VCaP (cell line): ENCODE measurements around the gene MYOM3.
A peak's percentile ranks its signal among the peaks of the same experiment; 100 is the strongest.

Source experiments
- H3K27ac ChIP-seq: fragments of 450-650 bp; 2 replicates; pipeline ENCODE4 v1.5.1; 2017
- TF ChIP-seq, protein P1 (sequence below): fragments of 450-650 bp; conservative IDR thresholded peaks from 2 replicates; pipeline ENCODE4 v1.5.1; 2017; ENCODE audit warnings: mild to moderate bottlenecking, moderate library complexity

MYOM3 gene

DNA sequence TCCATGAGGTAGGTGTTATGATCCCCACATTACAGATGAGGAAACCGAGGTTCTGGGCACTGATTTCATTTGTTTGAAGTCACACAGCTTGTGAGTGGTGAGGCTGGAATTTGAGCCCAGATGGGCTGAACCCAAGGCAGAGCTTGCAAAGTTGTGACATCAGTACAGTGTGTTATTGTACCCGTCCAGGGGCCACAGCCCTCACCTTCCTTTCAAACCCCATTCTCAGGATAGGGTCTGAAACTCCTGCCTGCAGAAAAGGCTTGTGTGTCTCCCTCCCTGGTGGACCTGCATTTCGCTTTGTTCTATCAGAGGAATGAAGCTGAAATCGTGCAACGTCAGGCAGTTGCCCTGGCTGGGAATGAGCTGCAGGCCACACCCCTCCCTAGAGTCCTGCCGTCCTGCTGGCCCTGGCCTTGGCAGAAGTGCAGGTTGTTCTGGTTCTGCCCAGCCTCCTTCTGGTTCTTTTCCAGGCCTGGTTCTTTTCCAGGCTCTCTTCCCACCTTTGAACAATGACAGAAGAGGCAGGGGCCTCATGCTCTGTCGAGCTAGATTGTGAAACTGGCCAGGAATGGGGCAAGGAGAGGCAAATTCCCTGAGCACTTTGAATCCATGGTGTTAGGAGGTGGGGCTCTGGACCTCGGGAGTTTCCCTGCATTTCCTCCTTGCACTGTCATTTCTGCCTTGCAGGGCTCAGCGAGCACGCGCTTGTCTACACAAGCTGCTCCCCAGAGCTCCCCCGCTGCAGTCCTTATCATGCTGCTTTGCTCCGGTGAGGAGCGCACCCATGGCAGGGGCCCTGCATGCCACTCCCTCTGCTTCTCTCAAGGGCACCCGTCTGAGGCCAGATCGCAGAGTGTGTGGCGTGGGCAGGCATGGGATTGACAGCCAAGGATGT is 8.2 kb upstream of the MYOM3 start:
- TF ChIP-seq, protein P1, sequence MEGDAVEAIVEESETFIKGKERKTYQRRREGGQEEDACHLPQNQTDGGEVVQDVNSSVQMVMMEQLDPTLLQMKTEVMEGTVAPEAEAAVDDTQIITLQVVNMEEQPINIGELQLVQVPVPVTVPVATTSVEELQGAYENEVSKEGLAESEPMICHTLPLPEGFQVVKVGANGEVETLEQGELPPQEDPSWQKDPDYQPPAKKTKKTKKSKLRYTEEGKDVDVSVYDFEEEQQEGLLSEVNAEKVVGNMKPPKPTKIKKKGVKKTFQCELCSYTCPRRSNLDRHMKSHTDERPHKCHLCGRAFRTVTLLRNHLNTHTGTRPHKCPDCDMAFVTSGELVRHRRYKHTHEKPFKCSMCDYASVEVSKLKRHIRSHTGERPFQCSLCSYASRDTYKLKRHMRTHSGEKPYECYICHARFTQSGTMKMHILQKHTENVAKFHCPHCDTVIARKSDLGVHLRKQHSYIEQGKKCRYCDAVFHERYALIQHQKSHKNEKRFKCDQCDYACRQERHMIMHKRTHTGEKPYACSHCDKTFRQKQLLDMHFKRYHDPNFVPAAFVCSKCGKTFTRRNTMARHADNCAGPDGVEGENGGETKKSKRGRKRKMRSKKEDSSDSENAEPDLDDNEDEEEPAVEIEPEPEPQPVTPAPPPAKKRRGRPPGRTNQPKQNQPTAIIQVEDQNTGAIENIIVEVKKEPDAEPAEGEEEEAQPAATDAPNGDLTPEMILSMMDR = no peak
- peak overlapping the region; percentile 65 for H3K27ac ChIP-seq

DNA sequence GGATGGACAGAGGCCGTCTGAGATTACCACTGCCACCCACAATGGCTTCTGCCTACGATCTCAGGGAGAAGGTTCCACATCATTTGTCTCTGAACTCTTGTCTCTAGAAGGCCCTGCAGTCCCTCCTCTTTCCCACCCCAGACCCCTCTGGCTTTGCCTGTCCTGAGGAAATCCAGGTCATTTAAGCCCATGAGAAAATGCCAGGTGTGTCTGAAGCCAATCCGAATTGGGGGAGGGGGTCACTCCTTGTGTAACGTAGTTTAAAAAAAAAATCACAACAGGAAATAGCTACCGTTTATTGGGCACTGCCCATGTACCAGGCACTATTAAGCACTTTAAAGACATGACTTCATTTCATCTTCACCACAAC is 7.5 kb upstream of the MYOM3 start:
- TF ChIP-seq, protein P1 = no peak
- peak overlapping the region; percentile 65 for H3K27ac ChIP-seq

DNA sequence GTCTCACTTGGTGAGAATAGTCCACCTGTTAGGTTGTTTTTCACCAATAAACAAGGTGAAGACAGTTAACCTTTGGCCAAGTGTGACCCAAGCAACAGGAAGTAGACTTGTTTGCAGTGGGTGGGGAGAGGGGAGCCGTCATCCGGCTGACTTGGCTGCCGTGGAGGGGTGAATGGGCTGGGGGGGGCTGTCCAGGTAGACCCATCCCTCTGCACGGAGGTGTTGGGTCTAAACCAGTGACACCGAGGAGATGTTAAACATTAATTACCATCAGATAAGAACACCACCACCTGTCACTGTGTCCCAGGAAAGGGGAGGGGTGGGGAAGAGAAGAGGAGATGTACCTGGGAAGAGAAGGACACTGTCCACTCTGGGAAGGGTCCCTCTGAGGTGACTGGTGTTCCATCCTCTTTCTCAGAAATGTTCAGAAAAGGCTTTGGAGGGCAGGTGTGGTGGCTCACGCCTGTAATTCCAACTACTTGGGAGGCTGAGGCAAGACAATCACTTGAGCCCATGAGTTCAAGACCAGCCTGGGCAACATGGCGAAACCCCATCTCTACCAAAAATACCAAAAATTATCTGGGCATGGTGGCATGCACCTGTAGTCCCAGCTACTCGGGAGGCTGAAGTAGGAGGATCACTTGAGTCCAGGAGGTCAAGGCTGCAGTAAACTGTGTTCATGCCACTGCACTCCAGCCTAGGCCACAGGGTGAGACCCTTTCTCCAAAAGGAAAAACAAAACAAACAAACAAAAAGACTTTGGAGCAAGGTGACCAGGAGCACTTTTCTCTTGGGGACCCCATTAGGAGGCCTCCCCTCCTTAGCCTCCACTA is 6.7 kb upstream of the MYOM3 start:
- peak overlapping the region; percentile 65; the same call in 1 of the 2 replicates for H3K27ac ChIP-seq
- TF ChIP-seq, protein P1 = no peak

DNA sequence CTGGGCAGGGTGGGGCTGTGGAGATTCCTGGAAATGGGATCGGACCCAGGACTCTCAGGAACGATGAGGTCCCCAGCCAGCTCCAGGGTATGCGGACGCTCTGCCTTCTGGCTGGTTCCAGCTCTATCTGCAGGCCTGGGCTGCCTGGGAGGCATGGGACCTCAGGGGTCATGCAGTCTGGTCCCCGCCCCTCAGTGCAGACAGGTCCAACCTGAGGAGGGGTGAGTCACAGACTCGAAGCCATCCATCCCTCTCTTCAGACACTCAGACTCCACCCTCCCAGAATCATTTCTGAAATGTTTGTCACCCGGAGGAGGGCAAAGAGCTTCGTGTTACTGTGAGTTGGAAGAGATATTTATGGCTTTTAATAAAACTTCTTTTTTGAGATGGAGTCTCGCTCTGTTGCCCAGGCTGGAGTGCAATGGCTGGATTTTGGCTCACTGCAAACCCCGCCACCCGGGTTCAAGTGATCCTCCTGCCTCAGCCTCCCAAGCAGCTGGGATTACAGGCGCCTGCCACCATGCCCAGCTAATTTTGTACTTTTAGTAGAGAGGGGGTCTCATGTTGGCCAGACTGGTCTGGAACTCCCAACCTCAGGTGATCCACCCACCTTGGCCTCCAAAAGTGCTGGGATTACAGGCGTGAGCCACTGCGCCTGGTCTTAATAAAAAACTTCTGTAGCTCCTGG is 5.9 kb upstream of the MYOM3 start:
- TF ChIP-seq, protein P1 = no peak
- H3K27ac ChIP-seq = no peak overlapping the region; the same call in 1 of the 2 replicates

DNA sequence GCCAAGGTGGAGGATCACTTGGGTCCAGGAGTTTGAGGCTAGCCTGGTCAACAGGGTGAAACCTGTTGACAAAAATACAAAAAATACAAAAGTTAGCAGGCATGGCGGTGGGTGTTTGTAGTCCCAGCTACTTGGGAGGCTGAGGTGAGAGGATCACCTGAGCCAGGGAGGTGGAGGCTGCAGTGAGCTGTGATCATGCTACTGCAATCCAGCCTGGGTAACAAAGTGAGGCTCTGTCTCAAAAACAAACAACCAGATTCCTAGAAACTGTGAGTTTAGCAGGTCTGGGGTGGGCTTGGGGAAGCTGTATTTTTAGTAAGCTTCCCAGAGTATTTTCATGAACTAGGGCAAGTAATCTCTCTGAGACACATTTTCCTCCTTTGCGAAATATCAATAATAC is 5.2 kb upstream of the MYOM3 start:
- H3K27ac ChIP-seq = no peak overlapping the region
- TF ChIP-seq, protein P1 = no peak

DNA sequence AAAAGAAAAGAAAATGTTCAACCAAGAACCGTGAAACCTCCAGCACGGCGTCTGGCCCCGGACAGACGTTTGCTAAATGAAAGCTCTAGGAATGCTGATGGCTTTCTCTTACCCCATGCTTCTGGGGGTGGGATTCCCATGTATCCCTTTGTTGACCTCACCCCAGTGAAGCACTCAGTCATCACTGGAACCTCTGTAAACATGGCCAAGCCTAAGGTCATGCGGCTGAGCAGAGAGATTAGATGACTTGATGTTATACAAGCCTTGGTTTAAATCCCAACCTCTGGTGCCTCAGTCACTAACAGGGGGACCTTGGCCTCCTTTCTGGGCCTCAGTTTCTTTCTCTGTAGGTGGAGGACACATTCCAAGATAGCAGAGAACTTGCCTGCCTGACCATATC is 2.8 kb upstream of the MYOM3 start:
- H3K27ac ChIP-seq = no peak overlapping the region
- TF ChIP-seq, protein P1 = no peak

DNA sequence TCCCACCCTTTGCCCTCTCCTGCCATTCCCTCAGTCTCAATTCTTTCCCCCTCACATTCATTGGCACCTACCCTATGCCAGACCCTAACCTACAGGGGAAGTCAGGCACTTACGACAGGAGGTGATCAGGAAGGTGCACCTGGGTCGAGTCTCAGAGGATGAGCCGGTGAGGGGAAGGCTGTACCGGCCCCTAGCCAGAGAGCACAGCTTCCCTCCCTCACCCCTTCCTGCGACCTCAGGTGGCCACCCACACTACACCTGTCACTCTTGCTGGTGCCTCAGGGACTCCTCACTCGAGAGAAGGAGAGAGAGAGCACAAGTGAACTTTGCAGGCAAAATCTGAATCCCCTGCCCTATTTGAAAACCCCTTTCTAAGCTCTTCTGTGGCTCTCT is 1.7 kb upstream of the MYOM3 start:
- TF ChIP-seq, protein P1 = no peak
- H3K27ac ChIP-seq = no peak overlapping the region
